HCT116 (cell line): ENCODE results near the gene ARHGAP18. TPM values are rescaled to one million over a fixed set of nuclear protein-coding genes. Genes with fewer than 3 reads are reported as not detected.

Experiments
- ATAC-seq: fragments of 200-7000 bp; cut with Tn5 transposase; 2 replicates; pipeline ENCODE4 v1.9.1; 2020; ENCODE audit warnings: mild to moderate bottlenecking, moderate library complexity
- BruUV-seq: library from RNA; stranded (reverse); fragments of 400-500 nt; replicated peaks from 2 replicates; lab custom pipeline; 2021; lab: Mats Ljungman, UMichigan
- CTCF ChIA-PET: fragments of 300-600 bp; sonication (Branson Sonifier 250); formaldehyde crosslinking; loops from one replicate; lab custom pipeline; 2021; ENCODE audit warnings: antibody characterized with exemption; lab: Charles Lee
- POLR2A ChIA-PET: fragments of 300-600, 350-600 bp; sonication (Branson Sonifier 250); formaldehyde crosslinking; loops from one replicate; lab custom pipeline; 2021; ENCODE audit warnings: antibody characterized with exemption; lab: Charles Lee
- RAD21 ChIA-PET, 2 experiments: fragments of 300-600 bp; sonication (Branson Sonifier 250); formaldehyde crosslinking; loops; one replicate each; lab custom pipeline; 2023; ENCODE audit warnings: low total read pairs in 2 of 2; ENCODE audit not compliant: uncharacterized antibody in 2 of 2, unreplicated experiment in 2 of 2, low non-redundant PET in 1 of 2; lab: Charles Lee
- DNase-seq: peaks from one replicate; pipeline ENCODE4 v3.0.0-alpha.2; 2010; ENCODE audit warnings: low read depth, low spot score
- H2AFZ ChIP-seq: fragments of 200-600 bp; shearing (Covaris generic), sonication (generic); 2 replicates; pipeline ENCODE4 v1.6.1; 2017; ENCODE audit warnings: low read depth, mixed run types, mixed read lengths, antibody characterized with exemption, low read length; ENCODE audit not compliant: poor library complexity, severe bottlenecking
- H3K27ac ChIP-seq: 2 replicates; pipeline ENCODE4 v1.5.1; 2012; ENCODE audit warnings: low read depth, low read length
- H3K27me3 ChIP-seq: fragments of 200-600 bp; sonication (generic); 2 replicates; pipeline ENCODE4 v1.6.1; 2016; ENCODE audit warnings: mixed run types, low read length, mixed read lengths; ENCODE audit not compliant: insufficient read depth
- H3K36me3 ChIP-seq, 2 experiments: fragments of 200-500 bp in 1 of 2; fragments of 200-600 bp in 1 of 2; sonication (Bioruptor generic) in 1 of 2; sonication (generic) in 1 of 2; 2 replicates each; pipeline versions ENCODE4 v1.5.1 to v1.6.1; 2014 to 2016; ENCODE audit warnings: low read length in 2 of 2, inconsistent platforms in 1 of 2, mixed read lengths in 1 of 2, mixed run types in 1 of 2; ENCODE audit not compliant: insufficient read depth in 2 of 2, control insufficient read depth in 1 of 2
- H3K4me1 ChIP-seq, 2 experiments: fragments of 200-600 bp in 1 of 2; sonication (generic) in 1 of 2; 2 replicates each; pipeline versions ENCODE4 v1.5.1 to v1.6.1; 2012 to 2017; ENCODE audit warnings: low read length in 2 of 2, inconsistent platforms in 1 of 2, mild to moderate bottlenecking in 1 of 2, mixed read lengths in 1 of 2, mixed run types in 1 of 2, moderate library complexity in 1 of 2; ENCODE audit not compliant: insufficient read depth in 2 of 2, control insufficient read depth in 1 of 2
- H3K4me2 ChIP-seq: fragments of 200-600 bp; sonication (generic); 2 replicates; pipeline ENCODE4 v1.6.1; 2017; ENCODE audit warnings: mixed run types, low read length, mixed read lengths
- H3K4me3 ChIP-seq, 2 experiments: fragments of 200-600 bp in 1 of 2; sonication (generic) in 1 of 2; replicated peaks in 1 of 2; 2 replicates each; pipeline ENCODE4 v1.5.1; 2011 to 2016; ENCODE audit warnings: low read length in 2 of 2, control low read depth in 1 of 2, low read depth in 1 of 2, mild to moderate bottlenecking in 1 of 2, mixed read lengths in 1 of 2, mixed run types in 1 of 2
- H3K79me2 ChIP-seq: fragments of 200-600 bp; sonication (generic); 2 replicates; pipeline ENCODE4 v1.6.1; 2017; ENCODE audit warnings: mild to moderate bottlenecking, mixed run types, low read length, moderate library complexity, mixed read lengths; ENCODE audit not compliant: insufficient read depth
- H3K9ac ChIP-seq: fragments of 200-600 bp; sonication (generic); 2 replicates; pipeline ENCODE4 v1.6.1; 2016; ENCODE audit warnings: low read length, mixed read lengths
- H3K9me2 ChIP-seq: fragments of 200-600 bp; sonication (generic), shearing (Covaris generic); 2 replicates; pipeline ENCODE4 v1.6.1; 2017; ENCODE audit warnings: mixed run types, mild to moderate bottlenecking, moderate library complexity; ENCODE audit not compliant: insufficient read depth
- H3K9me3 ChIP-seq, 2 experiments: fragments of 200-500 bp in 1 of 2; fragments of 200-600 bp in 1 of 2; sonication (Bioruptor generic) in 1 of 2; sonication (generic) in 1 of 2; 2 replicates each; pipeline ENCODE4 v1.6.1; 2014 to 2017; ENCODE audit warnings: low read length in 2 of 2, mixed read lengths in 2 of 2, inconsistent platforms in 1 of 2, low read depth in 1 of 2, mild to moderate bottlenecking in 1 of 2, mixed run types in 1 of 2, moderate library complexity in 1 of 2; ENCODE audit not compliant: control insufficient read depth in 1 of 2, insufficient read depth in 1 of 2
- H4K20me1 ChIP-seq: fragments of 200-600 bp; sonication (generic), shearing (Covaris generic); 2 replicates; pipeline ENCODE4 v1.6.1; 2017; ENCODE audit warnings: mixed run types, mild to moderate bottlenecking, moderate library complexity; ENCODE audit not compliant: insufficient read depth
- ATF3 ChIP-seq: IDR thresholded peaks from 2 replicates; pipeline ENCODE4 v1.6.1; 2012
- CBX3 ChIP-seq: IDR thresholded peaks from 2 replicates; pipeline ENCODE4 v1.6.1; 2012; ENCODE audit warnings: low read depth
- CTCF ChIP-seq, 3 experiments: fragments of 200-600 bp in 1 of 3; sonication (generic) in 1 of 3; IDR thresholded peaks in 2 of 3; conservative IDR thresholded peaks in 1 of 3; 2 replicates each; pipeline ENCODE4 v1.5.1; 2012 to 2017; ENCODE audit warnings: low read depth in 2 of 3, low read length in 2 of 3, antibody characterized with exemption in 1 of 3, borderline replicate concordance in 1 of 3, control low read depth in 1 of 3, mild to moderate bottlenecking in 1 of 3, mixed read lengths in 1 of 3, mixed run types in 1 of 3, moderate library complexity in 1 of 3; ENCODE audit not compliant: insufficient read depth in 1 of 3
- EGR1 ChIP-seq: IDR thresholded peaks from 2 replicates; pipeline ENCODE4 v1.6.1; 2012; ENCODE audit warnings: low read depth
- ELF1 ChIP-seq: IDR thresholded peaks from 2 replicates; pipeline ENCODE4 v1.6.1; 2012; ENCODE audit warnings: low read depth, borderline replicate concordance
- EZH2 ChIP-seq: fragments of 200-600 bp; sonication (generic); IDR thresholded peaks from 2 replicates; pipeline ENCODE4 v1.6.1; 2017; ENCODE audit warnings: antibody characterized with exemption, mixed run types
- FOSL1 ChIP-seq: IDR thresholded peaks from 2 replicates; pipeline ENCODE4 v1.6.1; 2012; ENCODE audit warnings: low read depth
- POLR2A ChIP-seq: IDR thresholded peaks from 2 replicates; pipeline ENCODE4 v1.7.0; 2011; ENCODE audit warnings: borderline replicate concordance; ENCODE audit not compliant: insufficient read depth, insufficient read length; ENCODE audit errors: extremely low read depth
- ZFX ChIP-seq: fragments of 450-650 bp; IDR thresholded peaks from 2 replicates; pipeline ENCODE4 v1.6.1; 2017
- intact Hi-C: fragments of 100-400 bp; cut with micrococcal nuclease; formaldehyde crosslinking; loops from 2 replicates; pipeline ENCODE4 v1.10.0; 2022
- total RNA-seq: library from RNA; stranded (reverse); gene quantifications from one replicate; pipeline ENCODE4 v1.2.1, GENCODE V29; 2021; ENCODE audit not compliant: unreplicated experiment

Gene ARHGAP18
- total RNA-seq, 1 experiment from 2014 or later, result 70.3 TPM

- POLR2A ChIA-PET, result interaction anchor here (1.1 kb wide), 1 partner anchor 13 kb away, joined by 3 read pairs; no protein-coding TSS in a partner anchor
- no peaks in the 10 kb centered on the region for H4K20me1 ChIP-seq
- TF ChIP-seq ELF1, result no peak
- no peak for TF ChIP-seq CBX3
- no peak for TF ChIP-seq FOSL1
- no peak for TF ChIP-seq ATF3
- no peak for TF ChIP-seq CTCF (IDR thresholded peaks at IDR 0.05 in 2 of 3, conservative IDR thresholded peaks at IDR 0.05 in 1 of 3; ENCODE audit: borderline replicate concordance in 1 of 3, insufficient read depth in 1 of 3, low read depth in 2 of 3, low read length in 2 of 3)
- TF ChIP-seq ZFX, result no peak
- TF ChIP-seq EZH2, result no peak
- no peak for TF ChIP-seq EGR1
- no peak for TF ChIP-seq POLR2A
- no peak overlapping the region for H3K4me2 ChIP-seq
- CTCF ChIA-PET, result no interaction called here
- BruUV-seq, result no TSS peak
- no peak overlapping the region for H3K9ac ChIP-seq
- H3K9me3 ChIP-seq, result no peaks in the 10 kb centered on the region
- H3K4me1 ChIP-seq, result peaks cover 33 to 39% of the 10 kb centered on the region in 2 experiments
- no peaks in the 10 kb centered on the region; the same call in 1 of the 2 replicates for H3K9me2 ChIP-seq
- RAD21 ChIA-PET, result no interaction called here
- peaks cover 12% of the 10 kb centered on the region for H3K79me2 ChIP-seq
- peak overlapping the region; percentile 19 for H2AFZ ChIP-seq
- H3K27ac ChIP-seq, result no peak overlapping the region
- intact Hi-C loops, result no loop called here
- DNase-seq, result no peak
- no peaks in the 10 kb centered on the region for H3K27me3 ChIP-seq
- H3K36me3 ChIP-seq, result peaks cover 0 to 3% of the 10 kb centered on the region in 2 experiments; a peak in 1 of 4 replicates
- H3K4me3 ChIP-seq, result no peak overlapping the region
- ATAC-seq, result no peak
Measured at GRCh38 chr6:129713806-129714333, 3.9 kb upstream of the ARHGAP18 start.
